ENCODE measurements around the gene NPEPL1. TPM values are rescaled to one million over a fixed set of nuclear protein-coding genes. Genes with fewer than 3 reads are reported as not detected.

NPEPL1 gene
- total and polyA plus RNA-seq, 2 of the 8 experiments (the other 6 are each of a cell fraction or from before 2014, with no cell fraction given), result 12.4 to 26.8 TPM

- TF ChIP-seq CHD7 (IDR thresholded peaks at IDR 0.05; ENCODE audit: insufficient replicate concordance, low read length) (no peak), RAD21 (IDR thresholded peaks at IDR 0.05 in 1 of 2, conservative IDR thresholded peaks at IDR 0.05 in 1 of 2; ENCODE audit: low read depth in 2 of 2, low read length in 2 of 2) (peak; percentile 55 to 56), CHD1 (IDR thresholded peaks at IDR 0.05; ENCODE audit: low read depth, low read length) (no peak), TEAD4 (IDR thresholded peaks at IDR 0.05; ENCODE audit: low read depth, low read length) (peak; percentile 44; the same call in 1 of the 2 replicates), BACH1 (IDR thresholded peaks at IDR 0.05; ENCODE audit: low read length) (peak; percentile 34; the same call in 1 of the 2 replicates), POU5F1 (IDR thresholded peaks at IDR 0.05; ENCODE audit: low read depth, low read length) (no peak), YY1 (IDR thresholded peaks at IDR 0.05; ENCODE audit: low read depth, low read length) (peak; percentile 65), JUND (IDR thresholded peaks at IDR 0.05; ENCODE audit: low read length) (peak; percentile 44; the same call in 1 of the 2 replicates), E2F6 (IDR thresholded peaks at IDR 0.05) (peak; percentile 75)
These were observed 41.6 kb upstream of the NPEPL1 start, which contains the start of gene STX16 (continued) for GRCh38 chr20:58650776-58651558.

Measured in H1 (cell line).